GM12872 (cell line): ENCODE measurements around the gene COLQ.

Experiments
- TF ChIP-seq, protein P1 (sequence below): IDR thresholded peaks from 3 replicates; pipeline ENCODE4 v1.5.1; 2011; ENCODE audit warnings: low read depth, mild to moderate bottlenecking, low read length, moderate library complexity; ENCODE audit not compliant: insufficient read depth

COLQ gene

DNA sequence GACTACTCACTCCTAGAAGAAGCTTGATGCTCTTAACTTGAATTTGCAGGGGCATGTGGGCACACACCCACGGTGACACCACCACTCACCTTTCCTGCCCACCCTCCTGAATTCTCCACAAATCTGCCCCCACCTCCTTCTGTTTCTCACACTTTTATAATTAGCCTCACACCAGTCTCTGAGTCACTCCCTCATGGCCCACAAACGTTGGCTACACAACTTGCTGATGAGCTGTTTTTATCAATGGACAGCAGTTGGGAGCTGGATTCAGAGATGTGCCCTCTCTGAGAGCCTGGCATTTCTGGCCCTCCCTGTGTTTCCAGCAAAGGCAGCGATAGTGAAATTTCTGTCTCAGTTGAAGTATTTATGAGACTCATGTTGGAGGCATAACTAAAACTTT is 1.3 kb downstream of the COLQ start:
- TF ChIP-seq, protein P1, sequence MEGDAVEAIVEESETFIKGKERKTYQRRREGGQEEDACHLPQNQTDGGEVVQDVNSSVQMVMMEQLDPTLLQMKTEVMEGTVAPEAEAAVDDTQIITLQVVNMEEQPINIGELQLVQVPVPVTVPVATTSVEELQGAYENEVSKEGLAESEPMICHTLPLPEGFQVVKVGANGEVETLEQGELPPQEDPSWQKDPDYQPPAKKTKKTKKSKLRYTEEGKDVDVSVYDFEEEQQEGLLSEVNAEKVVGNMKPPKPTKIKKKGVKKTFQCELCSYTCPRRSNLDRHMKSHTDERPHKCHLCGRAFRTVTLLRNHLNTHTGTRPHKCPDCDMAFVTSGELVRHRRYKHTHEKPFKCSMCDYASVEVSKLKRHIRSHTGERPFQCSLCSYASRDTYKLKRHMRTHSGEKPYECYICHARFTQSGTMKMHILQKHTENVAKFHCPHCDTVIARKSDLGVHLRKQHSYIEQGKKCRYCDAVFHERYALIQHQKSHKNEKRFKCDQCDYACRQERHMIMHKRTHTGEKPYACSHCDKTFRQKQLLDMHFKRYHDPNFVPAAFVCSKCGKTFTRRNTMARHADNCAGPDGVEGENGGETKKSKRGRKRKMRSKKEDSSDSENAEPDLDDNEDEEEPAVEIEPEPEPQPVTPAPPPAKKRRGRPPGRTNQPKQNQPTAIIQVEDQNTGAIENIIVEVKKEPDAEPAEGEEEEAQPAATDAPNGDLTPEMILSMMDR: no peak

DNA sequence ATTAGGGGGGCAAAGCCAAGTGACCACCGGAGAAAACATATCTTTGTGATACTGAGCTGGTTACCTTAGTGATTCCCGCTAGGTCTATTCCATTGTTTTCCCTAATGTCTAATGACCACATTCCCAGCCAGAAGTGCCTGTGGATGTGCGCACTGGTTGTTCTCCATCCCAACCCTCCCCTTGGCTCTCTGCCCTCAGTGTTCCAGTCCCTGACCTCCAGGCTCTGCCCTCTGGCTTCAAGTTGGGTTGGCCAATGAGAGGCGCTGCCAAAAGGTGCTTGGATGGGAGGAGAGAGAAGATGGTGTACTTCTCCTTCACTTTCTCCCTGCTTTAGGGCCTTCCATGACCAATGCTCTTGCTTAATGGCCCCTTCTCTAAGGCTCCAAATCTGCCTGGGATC is 2.4 kb downstream of the COLQ start:
- TF ChIP-seq, protein P1: no peak

DNA sequence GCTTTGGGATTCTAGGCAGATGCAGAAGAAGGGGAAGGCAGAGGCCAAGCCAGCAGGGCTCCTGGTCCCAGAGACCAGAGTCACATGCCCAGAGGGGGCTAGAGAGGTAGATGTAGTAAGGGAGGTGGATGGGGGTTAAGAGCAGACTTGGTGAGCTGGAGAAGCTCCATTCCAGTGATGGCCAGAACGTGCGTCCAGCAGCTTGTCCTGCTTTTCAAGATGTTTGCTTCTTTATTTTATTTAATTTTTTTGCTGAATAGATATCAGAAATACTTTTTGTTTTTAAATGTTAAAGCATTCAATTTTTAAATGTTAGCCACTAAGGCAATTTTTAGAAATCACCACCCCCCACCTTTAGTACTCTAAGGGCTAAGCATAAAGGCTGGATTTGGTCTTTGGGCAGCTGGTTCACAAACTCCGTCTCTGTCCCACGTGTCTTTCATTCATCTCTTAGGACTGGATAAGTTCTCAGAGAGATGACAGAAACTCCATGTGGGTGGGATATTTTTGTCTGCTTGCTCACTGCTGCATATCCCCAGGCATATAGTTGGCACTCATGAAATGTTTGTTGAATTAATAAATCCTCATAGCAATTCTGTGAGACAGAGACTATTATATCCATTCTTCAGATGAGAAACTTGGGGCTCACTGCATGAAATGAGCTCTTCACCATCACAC is 6.7 kb downstream of the COLQ start:
- TF ChIP-seq, protein P1: no peak

DNA sequence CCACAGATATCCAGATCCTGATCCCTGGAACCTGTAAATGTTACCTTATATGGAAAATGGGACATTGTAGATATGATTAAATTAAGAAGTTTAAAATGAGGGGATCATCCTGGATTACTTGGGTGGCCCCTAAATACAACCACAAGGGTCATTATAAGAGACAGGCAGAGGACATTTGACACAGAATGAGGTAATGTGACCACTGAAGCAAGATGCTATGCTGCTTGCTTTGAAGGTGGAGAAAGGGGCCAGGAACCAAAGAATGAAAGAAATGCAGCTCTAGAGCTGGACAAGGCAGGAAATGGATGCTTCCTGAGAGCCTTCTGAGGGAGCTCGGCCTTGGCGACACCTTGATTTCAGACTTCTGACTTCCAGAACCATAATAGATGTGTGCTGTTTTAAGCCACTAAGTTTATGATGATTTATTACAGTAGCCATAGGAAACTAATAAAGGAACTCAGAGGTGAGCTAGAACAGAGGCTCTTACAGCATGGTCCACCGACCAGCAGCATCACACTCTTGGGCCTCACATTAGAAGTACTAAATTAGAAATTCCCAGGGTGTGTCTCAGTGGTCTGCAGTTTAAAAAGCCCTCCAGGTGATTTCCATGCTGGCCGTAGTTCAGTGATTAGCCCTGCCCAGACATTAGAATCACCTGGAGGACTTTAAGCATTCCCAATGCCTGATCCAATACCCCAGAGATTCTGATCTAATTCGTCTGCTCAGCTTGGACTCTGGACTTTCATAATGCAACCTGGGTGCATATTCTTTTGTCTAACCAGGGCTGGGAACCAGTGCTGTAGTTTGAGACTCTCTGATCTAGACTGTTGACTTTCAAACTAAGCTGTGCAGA is 7.5 kb downstream of the COLQ start:
- TF ChIP-seq, protein P1: no peak

DNA sequence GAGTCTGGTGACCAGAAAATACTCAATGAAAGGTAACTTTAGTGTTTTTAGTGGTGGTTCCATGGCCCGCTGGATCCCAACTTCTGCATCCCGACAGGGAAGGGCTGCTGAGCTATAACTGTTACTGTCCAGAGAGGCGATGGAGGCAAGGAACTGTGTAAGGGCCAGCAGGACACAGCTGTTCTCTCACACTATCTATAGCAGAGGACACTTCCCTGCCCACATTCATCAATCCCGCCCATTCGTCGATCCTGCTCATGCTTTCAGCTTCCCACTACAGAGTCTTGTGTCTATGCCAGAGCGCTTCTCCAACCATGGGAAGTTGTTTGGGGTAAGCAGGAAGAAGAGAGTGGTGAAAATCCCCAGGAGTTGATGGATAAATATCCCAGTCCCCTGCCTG is 8.4 kb downstream of the COLQ start:
- TF ChIP-seq, protein P1: no peak

DNA sequence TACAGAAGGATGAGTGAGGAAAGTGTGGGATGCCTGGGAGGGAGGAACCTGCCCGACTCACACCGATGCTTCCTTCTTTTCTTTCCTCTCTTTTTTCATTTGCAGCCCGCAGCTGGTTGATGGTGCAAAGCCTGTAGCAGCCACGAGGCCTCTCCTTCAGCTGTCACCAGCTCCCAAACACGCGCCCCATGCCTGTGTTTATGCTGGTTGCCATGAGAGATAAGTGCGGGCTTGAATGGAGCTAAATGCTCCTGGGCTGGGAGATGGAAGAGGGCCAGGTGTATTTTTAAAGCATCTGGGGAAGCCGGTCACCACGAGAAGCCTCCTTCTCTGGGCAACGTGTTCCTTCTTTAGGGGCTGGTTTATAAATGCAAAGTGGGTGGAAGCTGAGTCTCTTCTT is 9.3 kb downstream of the COLQ start:
- TF ChIP-seq, protein P1: no peak

DNA sequence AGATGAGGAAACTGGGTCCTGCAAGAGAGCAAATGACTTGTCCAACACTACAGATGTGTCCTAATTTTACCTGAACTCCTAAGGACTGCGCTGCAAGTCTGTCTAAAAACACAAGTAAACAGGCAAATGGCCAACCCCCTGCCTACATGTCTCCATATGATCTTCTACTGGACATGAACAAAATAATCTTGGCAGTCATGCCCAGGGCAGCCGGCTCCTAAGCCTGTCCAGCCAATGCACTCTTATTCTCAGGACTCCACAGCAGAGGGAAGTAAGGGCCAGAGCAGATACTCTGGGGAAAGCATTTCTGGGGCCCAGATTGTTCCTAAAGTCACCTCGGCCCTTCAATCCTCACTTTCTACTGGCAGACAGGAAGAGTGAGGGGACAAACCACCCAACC is 10.3 kb downstream of the COLQ start:
- TF ChIP-seq, protein P1: no peak
